ENCODE data around the gene CFAP47. TPM values are rescaled to one million over a fixed set of nuclear protein-coding genes. Genes with fewer than 3 reads are reported as not detected.

CFAP47 gene
- total and polyA plus RNA-seq, 8 donors: 1.1 to 2.2 TPM; not detected in 6

DNA sequence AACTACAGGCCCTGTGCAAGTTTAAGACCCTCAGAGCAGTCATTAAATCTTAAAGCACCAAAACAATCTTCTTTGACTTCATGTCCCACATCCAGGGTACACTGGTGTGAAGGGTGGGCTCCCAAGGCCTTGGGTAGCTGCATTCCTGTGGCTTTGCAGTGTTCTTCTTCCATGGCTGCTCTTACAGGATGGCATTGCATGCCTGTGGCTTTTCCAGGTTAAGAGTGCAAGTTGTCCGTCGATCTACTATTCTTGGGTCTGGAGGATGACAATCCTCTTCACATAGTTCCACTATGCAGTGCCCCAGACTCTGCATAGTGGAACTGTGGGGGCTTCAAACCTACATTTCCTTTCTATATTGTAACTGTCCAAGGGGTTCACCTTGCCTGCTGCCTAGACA is 494.5 kb downstream of the CFAP47 start:
- DNase-seq: no peak
- TF ChIP-seq POLR2AphosphoS5 (IDR thresholded peaks at IDR 0.05) (no peak), EP300 (IDR thresholded peaks at IDR 0.05) (no peak), POLR2A (IDR thresholded peaks at IDR 0.05) (no peak)
- TF ChIP-seq, protein P1, sequence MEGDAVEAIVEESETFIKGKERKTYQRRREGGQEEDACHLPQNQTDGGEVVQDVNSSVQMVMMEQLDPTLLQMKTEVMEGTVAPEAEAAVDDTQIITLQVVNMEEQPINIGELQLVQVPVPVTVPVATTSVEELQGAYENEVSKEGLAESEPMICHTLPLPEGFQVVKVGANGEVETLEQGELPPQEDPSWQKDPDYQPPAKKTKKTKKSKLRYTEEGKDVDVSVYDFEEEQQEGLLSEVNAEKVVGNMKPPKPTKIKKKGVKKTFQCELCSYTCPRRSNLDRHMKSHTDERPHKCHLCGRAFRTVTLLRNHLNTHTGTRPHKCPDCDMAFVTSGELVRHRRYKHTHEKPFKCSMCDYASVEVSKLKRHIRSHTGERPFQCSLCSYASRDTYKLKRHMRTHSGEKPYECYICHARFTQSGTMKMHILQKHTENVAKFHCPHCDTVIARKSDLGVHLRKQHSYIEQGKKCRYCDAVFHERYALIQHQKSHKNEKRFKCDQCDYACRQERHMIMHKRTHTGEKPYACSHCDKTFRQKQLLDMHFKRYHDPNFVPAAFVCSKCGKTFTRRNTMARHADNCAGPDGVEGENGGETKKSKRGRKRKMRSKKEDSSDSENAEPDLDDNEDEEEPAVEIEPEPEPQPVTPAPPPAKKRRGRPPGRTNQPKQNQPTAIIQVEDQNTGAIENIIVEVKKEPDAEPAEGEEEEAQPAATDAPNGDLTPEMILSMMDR (IDR thresholded peaks at IDR 0.05): no peak
- no peaks in the 10 kb centered on the region for H3K36me3 ChIP-seq
- peaks cover 0 to 3% (median 0%) of the 10 kb centered on the region in 4 donors for H3K9me3 ChIP-seq
- intact Hi-C loops (cut with DNase I; ENCODE audit: low total_unique reads): no loop called here
- no peak overlapping the region for H3K4me3 ChIP-seq
- no peak overlapping the region for H3K27ac ChIP-seq
- no peaks in the 10 kb centered on the region for H3K4me1 ChIP-seq
- 91 to 100% (median 100%) methylated on average over 1 to 2 of the region's 2 CpGs for WGBS, 5 donors
- no peaks in the 10 kb centered on the region for H3K27me3 ChIP-seq

DNA sequence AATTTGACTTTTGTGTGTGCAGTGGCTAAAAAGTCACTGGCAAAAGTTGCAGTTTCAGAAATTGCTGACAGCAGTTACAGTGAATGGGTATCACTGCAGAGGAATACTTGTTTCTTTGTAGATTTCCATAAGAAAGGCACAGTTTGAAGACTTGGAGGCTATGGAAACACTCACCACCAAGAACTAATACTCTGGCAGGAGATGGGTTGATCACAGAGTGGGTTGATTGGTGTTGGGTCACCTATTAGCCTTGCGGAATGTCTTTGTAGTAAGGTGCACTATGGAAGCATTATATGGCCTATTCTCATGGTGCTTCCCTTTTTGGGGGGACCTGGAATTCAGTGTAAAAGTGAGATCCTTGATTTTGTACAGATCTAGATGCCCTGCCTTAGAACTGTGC is 502.8 kb downstream of the CFAP47 start:
- no peak overlapping the region for H3K4me3 ChIP-seq
- 86 to 100% (median 96%) methylated on average over 1 of the region's 1 CpG for WGBS, 5 donors
- no peaks in the 10 kb centered on the region for H3K27me3 ChIP-seq
- H3K27ac ChIP-seq: no peak overlapping the region
- intact Hi-C loops (cut with DNase I; ENCODE audit: low total_unique reads): no loop called here
- TF ChIP-seq, protein P1 (IDR thresholded peaks at IDR 0.05): no peak
- TF ChIP-seq EP300 (IDR thresholded peaks at IDR 0.05) (no peak), POLR2AphosphoS5 (IDR thresholded peaks at IDR 0.05) (no peak), POLR2A (IDR thresholded peaks at IDR 0.05) (no peak)
- peaks cover 0 to 3% (median 0%) of the 10 kb centered on the region in 4 donors for H3K9me3 ChIP-seq
- no peak for DNase-seq
- H3K36me3 ChIP-seq: no peaks in the 10 kb centered on the region
- no peaks in the 10 kb centered on the region for H3K4me1 ChIP-seq

DNA sequence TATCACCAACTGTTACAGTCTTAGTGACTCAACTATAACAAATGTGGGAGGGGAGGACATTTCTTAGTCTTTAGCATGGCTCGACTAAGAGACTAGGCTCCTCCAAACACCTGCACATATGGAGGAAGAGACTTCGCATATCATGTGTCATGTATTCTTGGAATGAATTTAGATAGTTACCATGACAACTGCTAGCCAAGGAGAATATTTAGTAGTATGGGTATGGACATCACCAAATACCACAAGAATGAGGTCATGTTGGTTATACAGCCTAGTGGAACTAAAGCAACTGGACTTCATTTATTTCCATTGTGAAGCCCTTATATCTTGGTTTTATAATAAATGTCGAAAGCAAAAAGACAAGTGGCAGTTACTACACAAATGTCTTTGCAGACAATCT is 512.3 kb downstream of the CFAP47 start:
- TF ChIP-seq POLR2A (IDR thresholded peaks at IDR 0.05): no peak
- TF ChIP-seq POLR2AphosphoS5 (IDR thresholded peaks at IDR 0.05): no peak
- TF ChIP-seq EP300 (IDR thresholded peaks at IDR 0.05): no peak
- TF ChIP-seq, protein P1 (IDR thresholded peaks at IDR 0.05): no peak
- no peak for DNase-seq
- WGBS, 5 donors: 68 to 91% (median 82%) methylated on average over 3 of the region's 3 CpGs
- intact Hi-C loops (cut with DNase I; ENCODE audit: low total_unique reads): no loop called here
- no peak overlapping the region for H3K4me3 ChIP-seq
- no peaks in the 10 kb centered on the region for H3K27me3 ChIP-seq
- no peaks in the 10 kb centered on the region for H3K4me1 ChIP-seq
- no peak overlapping the region for H3K27ac ChIP-seq
- H3K9me3 ChIP-seq: no peaks in the 10 kb centered on the region
- no peaks in the 10 kb centered on the region for H3K36me3 ChIP-seq

DNA sequence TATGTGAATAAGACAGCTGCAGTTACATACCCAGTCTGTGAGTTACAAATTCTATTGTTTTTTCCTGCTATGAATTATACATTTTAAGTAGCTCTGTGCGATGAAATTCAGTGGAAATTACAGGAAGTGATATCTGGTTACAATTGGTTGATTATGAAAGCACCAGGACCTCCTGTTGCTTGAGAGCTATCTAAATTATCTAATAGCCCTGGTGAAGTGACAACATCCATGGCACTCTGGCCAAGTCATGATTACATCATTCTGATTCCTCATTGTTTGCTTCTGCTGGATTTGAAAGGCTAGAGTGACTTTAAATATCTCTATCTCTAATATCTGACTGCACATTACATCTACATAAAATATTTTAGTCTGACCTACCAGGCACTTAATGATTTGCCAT is 515.0 kb downstream of the CFAP47 start:
- Histone ChIP-seq H3K4me3 (no peak overlapping the region), H3K27ac (no peak overlapping the region), H3K4me1 (no peaks in the 10 kb centered on the region), H3K9me3 (no peaks in the 10 kb centered on the region), H3K27me3 (no peaks in the 10 kb centered on the region), H3K36me3 (no peaks in the 10 kb centered on the region)
- 88 to 100% (median 91%) methylated on average over 1 of the region's 1 CpG for WGBS, 5 donors
- intact Hi-C loops (cut with DNase I; ENCODE audit: low total_unique reads): no loop called here
- TF ChIP-seq POLR2A (IDR thresholded peaks at IDR 0.05) (no peak), EP300 (IDR thresholded peaks at IDR 0.05) (no peak), POLR2AphosphoS5 (IDR thresholded peaks at IDR 0.05) (no peak)
- TF ChIP-seq, protein P1 (IDR thresholded peaks at IDR 0.05): no peak
- DNase-seq: no peak

Small RNA genes lying within 50 kb of the gene (small RNA-seq; reads per million reads assigned to genes)
- gene RNU6-641P: 0 reads per million in 4 donors

Other genes with a start within 250 kb of the CFAP47 start
- gene MAGEB16, start 121.4 kb upstream of the CFAP47 start, total RNA-seq: not detected
- not detected for gene MAGEB16, start 121.4 kb upstream of the CFAP47 start, polyA plus RNA-seq

Data from stomach (tissue), 9 donors.